DMS 273 treated with DMSO at 0.1 percent for 48 hours (cell line): Measurements from ENCODE around the gene CASZ1.

Source experiments
- DNase-seq: peaks from one replicate; lab custom pipeline; 2025; lab: John Stamatoyannopoulos, UW

CASZ1 gene

DNA sequence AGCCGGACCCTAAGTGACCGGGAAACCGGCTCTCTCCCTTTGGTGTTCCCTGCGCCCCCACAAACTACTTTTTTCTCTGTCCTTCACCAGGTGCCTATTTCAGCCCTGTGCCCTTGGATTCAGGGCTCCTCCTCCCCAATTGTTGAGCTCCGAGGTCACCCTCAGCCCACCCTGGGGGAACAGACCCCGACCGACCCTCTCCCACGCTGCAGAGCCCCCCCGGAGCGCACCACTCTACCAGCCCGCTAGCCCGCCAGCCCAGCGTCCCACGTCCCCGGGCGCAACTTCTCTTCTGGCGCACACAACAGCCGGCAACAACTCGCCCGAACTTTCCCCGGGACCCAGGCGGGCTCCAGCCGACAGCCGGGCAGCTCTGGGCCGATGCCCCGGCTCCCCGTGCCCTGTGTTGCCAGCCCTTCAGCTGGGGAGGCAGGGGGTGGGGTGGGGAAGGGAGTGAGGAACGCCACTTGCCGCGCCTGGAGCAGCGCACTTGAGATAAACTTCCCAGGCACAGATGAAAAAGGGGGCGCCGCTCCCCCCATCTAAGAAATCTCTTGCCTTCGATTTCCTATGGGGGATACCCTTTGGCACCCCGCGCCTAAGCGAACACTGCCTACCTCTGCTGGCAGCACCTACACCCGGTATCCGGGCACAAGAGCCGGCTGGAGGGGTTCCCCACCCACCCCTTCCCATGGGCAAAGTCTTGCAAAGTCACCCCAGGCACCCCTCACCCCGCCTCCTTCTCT, 997 bp downstream of the CASZ1 start:
- DNase-seq = no peak

DNA sequence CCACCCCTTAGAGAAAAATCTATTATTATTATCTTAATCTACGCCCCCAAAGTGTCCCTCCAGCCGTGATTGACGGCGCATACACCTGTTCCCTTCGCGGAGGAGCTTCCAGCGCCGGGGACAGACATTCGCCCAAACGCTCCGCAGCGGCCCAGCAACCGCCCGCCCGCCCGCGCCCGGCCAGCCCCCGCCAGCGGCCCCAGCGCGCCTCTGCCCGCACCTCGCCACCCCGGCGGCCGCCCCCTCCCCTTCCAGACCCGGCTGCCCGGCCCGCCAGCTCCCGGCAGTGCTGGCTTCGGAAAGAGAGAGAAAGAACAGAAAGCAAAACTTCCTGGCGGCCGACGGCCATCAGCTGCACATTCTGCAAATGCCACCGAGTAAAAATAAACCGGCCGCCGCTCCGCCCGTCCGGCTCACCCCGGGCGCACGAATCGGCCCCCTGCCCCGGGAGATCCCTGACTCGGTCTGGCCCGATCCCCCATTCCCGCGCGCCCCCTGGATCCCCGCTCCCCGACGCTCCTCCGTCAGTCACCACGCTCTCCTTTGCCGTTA, 1.6 kb downstream of the CASZ1 start:
- no peak for DNase-seq

DNA sequence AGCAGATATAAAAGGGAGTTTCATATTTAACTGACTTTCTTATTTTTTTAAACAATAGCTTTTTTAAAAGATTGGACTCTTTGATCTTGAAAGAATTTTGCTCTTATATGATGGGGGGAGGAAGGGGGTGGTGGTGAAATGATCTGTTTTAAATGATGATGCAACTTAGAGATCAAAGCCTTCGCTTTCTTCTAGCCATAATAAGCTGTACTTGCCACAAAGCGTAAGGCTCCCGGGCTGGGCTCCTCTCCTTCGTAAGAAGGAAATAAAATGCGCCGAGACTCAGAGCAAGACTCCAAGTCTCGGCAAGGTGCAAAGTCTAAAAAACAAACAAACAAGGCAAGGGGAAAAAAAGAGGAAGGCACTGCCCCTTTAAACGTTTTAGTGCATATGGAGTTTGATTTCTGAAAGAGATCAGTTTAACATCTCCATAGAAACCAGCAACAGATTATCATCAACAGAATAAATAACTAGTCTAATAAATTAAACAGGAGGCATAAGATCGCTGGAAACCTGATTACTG, 3.3 kb downstream of the CASZ1 start:
- DNase-seq = peak; percentile 61

GRCh38 chr1:10791105-10791951, 5.1 kb downstream of the CASZ1 start:
- no peak for DNase-seq

GRCh38 chr1:10789803-10790702, 6.4 kb downstream of the CASZ1 start:
- no peak for DNase-seq

GRCh38 chr1:10789047-10789791, 7.2 kb downstream of the CASZ1 start:
- no peak for DNase-seq

GRCh38 chr1:10788592-10789006, 7.8 kb downstream of the CASZ1 start:
- DNase-seq = no peak

- DNase-seq = no peak
These were observed 9.2 kb downstream of the CASZ1 start for GRCh38 chr1:10787286-10787685.

DNA sequence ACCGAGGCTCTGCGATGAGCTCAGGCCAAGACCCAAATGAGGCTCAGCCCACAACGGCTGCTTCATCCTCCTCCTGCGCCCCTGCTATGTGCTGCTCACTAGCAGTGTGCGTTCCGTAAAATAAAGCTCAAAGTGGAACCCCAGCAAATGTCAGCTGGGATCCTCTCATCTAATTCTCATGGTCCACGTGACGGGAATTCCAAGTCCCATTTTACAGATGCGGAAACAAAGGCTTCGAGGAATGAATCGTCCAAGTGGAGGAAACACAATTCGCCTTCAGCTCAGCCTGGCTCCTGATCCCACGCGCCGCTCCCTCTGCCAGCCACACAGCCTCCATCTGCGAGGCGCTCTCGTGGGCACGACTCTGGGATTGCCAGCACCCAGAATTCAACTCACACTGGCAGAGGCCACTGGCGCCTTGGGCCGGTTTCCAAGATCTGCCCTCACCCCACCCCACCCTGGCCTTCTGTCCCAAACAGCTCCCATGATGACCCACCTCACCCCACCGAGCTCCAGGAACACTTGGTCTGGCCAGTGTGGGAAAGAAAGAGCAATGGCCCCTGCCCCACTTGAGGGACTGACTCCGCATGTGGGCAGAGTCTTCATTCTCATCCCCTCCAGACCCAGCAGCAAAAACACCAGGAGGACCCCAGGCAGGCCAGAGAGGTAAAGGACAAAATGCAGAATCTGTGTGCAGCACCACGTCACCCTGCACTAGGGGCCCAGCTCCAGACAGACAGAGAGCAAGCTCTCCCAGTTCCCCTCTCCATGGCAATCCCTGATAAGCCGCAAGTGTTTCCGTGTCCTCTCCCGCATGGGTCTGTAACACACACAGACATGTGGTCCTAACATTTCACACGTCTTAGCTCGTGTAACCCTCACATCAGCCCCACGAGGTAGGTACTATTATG, 10.5 kb downstream of the CASZ1 start:
- no peak for DNase-seq

GRCh38 chr1:10784998-10785727, 11.3 kb downstream of the CASZ1 start:
- no peak for DNase-seq

DNA sequence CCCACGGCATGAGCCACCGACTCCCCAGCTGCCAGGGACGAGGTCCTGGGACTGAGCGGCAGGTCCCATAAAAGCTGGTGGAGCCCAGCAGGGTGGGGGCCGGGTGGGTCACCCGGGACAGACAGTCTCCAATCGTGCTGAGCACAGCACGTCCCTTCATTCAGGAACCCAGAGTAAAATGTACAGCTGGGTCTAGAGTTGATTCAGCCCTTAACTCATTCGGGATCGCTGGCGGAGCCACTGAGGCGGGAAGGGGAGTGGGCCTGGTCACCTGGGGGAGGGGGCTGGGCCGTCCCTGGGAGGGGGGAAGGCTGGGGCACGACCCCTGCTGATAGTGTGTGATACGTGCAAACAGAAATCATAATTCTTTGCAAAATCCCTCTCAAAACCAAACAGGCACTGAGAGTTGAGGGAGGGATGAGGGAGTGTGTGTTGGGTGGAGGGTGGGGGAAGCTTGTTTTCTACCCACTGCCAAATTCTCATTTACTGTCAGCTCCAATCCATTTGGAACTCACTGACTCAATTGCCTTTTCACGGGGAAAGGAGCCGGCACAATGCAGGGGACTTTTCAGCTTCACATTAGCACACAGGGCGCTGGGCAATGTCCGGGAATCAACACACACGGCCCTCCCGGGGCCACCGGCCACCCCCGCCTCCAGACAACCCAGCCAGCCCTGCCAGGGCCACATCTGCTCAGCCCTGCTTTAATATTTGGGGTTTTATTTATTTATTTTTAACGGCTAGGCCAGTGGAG, 13.8 kb downstream of the CASZ1 start:
- DNase-seq = no peak

GRCh38 chr1:10781137-10781536, 15.3 kb downstream of the CASZ1 start:
- DNase-seq = no peak

- no peak for DNase-seq
These were observed 16.6 kb downstream of the CASZ1 start for GRCh38 chr1:10779841-10780240.

DNA sequence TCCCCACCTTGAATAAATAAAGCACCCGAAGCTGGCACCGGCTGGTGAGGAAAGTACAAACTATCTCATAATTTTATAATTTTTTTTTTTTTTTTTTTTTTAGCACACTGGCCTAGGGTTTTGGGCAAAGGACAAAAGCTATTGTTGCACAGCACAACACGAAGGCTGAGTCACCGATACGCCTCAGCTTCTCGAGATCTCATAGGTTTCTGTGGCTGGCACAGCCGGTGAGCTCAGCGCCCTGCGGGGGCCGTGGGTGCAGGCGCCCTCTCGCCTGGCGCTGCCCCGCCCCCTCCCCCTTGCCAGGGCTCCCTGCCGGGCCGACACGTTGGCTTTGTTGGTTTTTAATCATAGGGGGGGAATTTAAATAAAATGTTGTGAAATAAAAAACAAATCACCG, 17.2 kb downstream of the CASZ1 start:
- no peak for DNase-seq

GRCh38 chr1:10778640-10779039, 17.8 kb downstream of the CASZ1 start:
- DNase-seq = no peak

DNA sequence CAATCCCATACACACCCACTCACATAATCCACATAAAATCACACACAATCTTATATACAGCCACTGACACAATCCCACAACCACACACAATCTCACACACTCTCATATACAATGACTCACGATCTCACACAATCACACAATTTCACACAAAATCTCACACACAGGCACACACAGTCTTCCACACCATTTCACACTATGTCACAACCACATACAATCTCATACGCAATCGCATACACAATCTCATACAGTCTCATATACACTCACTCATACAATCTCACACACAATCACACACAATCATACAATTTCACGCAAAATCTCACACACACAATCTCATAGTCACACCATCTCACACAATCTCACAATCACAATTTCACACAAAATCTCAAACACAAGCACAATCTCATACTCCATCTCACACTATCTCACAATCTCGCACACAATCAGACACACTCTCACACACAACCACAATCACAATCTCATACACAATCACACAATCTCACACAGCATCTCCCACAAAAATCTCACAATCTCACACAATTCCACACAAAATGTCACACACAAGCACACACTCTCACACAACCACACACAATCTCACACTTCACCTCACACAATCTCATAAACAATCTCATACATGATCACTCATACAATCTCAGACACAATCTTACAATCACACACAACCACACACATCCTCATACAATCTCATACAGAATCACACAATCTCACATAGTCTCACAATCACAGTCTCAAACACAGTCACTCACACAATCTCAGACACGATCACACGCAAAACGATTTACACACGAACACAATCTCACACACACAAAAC, 18.5 kb downstream of the CASZ1 start:
- no peak for DNase-seq

DNA sequence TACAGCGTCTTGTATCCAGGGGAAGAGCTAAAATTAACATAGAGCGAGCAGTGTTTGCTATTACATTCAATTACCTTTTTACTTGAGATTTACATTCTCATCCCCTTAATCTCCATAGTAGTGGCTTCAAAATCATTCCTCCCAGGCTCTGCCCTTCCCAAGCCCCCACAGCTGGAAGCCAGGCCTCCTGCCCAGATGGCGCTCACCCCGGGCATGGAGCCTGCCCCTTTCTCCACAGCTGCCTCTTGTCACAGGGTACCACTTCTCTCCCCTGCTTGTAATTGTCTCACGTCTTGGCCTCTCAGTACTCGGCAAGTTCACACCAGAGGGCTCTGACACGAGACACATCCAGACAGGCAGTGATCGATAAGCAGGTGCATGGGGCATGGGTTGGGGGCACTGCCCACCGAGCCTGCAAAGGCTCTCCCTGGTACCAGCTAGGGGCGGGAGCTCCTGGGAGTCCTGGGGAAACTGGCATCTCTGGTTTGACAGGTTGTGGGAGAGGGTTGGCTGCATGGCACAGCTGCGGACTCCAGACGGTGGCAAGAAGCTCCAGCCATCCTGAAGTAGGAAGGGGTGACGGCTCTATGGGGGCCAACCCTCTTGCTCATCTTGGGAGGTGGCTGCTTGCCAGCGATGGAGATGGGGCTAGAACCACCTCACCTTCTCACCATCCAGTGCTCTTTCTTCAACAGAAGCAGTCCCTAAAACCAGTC, 20.1 kb downstream of the CASZ1 start:
- DNase-seq = peak; percentile 48
